Panc1 (cell line): ENCODE data around the gene CCL22. TPM values are rescaled to one million over a fixed set of nuclear protein-coding genes. Genes with fewer than 3 reads are reported as not detected.

ENCODE experiments used
- ATAC-seq: fragments of 200-7000 bp; cut with Tn5 transposase; 2 replicates; pipeline ENCODE4 v1.9.1; 2020; ENCODE audit warnings: mild to moderate bottlenecking, moderate library complexity
- BruUV-seq: library from RNA; stranded (reverse); fragments of 400-500 nt; replicated peaks from 2 replicates; lab custom pipeline; 2021; lab: Mats Ljungman, UMichigan
- CTCF ChIA-PET: fragments of 300-600 bp; sonication (Branson Sonifier 250); formaldehyde crosslinking; loops from one replicate; lab custom pipeline; 2022; ENCODE audit warnings: antibody characterized with exemption; lab: Charles Lee
- POLR2A ChIA-PET: fragments of 300-600 bp; sonication (Branson Sonifier 250); formaldehyde crosslinking; loops from one replicate; lab custom pipeline; 2022; ENCODE audit warnings: antibody characterized with exemption; lab: Charles Lee
- DNase-seq: peaks from one replicate; pipeline ENCODE4 v3.0.0-alpha.2; 2010; ENCODE audit warnings: low read depth, low spot score
- H3K27ac ChIP-seq: 2 replicates; pipeline ENCODE4 v1.5.1; 2011; ENCODE audit warnings: mild to moderate bottlenecking, low read length, inconsistent platforms
- H3K27me3 ChIP-seq: fragments of 200-500 bp; sonication (Bioruptor generic); 2 replicates; pipeline ENCODE4 v1.6.0; 2014; ENCODE audit warnings: low read length, inconsistent platforms; ENCODE audit not compliant: control insufficient read depth, insufficient read depth
- H3K36me3 ChIP-seq: fragments of 200-500 bp; sonication (Bioruptor generic); 2 replicates; pipeline ENCODE4 v1.5.1; 2014; ENCODE audit warnings: inconsistent platforms, mild to moderate bottlenecking, low read length, moderate library complexity; ENCODE audit not compliant: control insufficient read depth, insufficient read depth
- H3K4me1 ChIP-seq: 2 replicates; pipeline ENCODE4 v1.5.1; 2011; ENCODE audit warnings: inconsistent platforms, mild to moderate bottlenecking, low read length, moderate library complexity; ENCODE audit not compliant: control insufficient read depth, insufficient read depth
- H3K4me3 ChIP-seq, 2 experiments: 2 replicates each; pipeline ENCODE4 v1.5.1; 2011 to 2012; ENCODE audit warnings: low read depth in 2 of 2, low read length in 2 of 2, mild to moderate bottlenecking in 2 of 2, inconsistent platforms in 1 of 2, moderate library complexity in 1 of 2
- H3K9me3 ChIP-seq: fragments of 200-500 bp; sonication (Bioruptor generic); 2 replicates; pipeline ENCODE4 v1.5.1; 2014; ENCODE audit warnings: low read depth, mild to moderate bottlenecking, inconsistent platforms, low read length, moderate library complexity; ENCODE audit not compliant: control insufficient read depth, insufficient read depth
- CTCF ChIP-seq: fragments of 450-650 bp; IDR thresholded peaks from 2 replicates; pipeline ENCODE4 v1.5.1; 2017; ENCODE audit warnings: mild to moderate bottlenecking
- POLR2AphosphoS5 ChIP-seq: IDR thresholded peaks from 2 replicates; pipeline ENCODE4 v1.6.1; 2012; ENCODE audit warnings: mild to moderate bottlenecking, low read depth, low read length, moderate library complexity
- REST ChIP-seq, 2 experiments: IDR thresholded peaks; 2 replicates each; pipeline ENCODE4 v1.6.1; 2011 to 2012; ENCODE audit warnings: low read depth in 2 of 2, control low read depth in 1 of 2, low read length in 1 of 2, mild to moderate bottlenecking in 1 of 2, moderate library complexity in 1 of 2; ENCODE audit not compliant: insufficient read depth in 1 of 2
- SIN3A ChIP-seq: IDR thresholded peaks from 2 replicates; pipeline ENCODE4 v1.6.1; 2012; ENCODE audit warnings: low read depth, mild to moderate bottlenecking, low read length, moderate library complexity, borderline replicate concordance; ENCODE audit not compliant: insufficient read depth
- TCF7L2 ChIP-seq: IDR thresholded peaks from 2 replicates; pipeline ENCODE4 v1.6.1; 2011; ENCODE audit warnings: mild to moderate bottlenecking, low read depth, low read length, inconsistent platforms
- in situ Hi-C: cut with HindIII; loops from 2 replicates; pipeline ENCODE4 v1.10.0; 2016; ENCODE audit warnings: low sequenced_read_pairs, low pct_unique_long_range_greater_than_20kb
- intact Hi-C: fragments of 100-400 bp; cut with micrococcal nuclease; formaldehyde crosslinking; loops from one replicate; pipeline ENCODE4 v1.10.0; 2022; ENCODE audit not compliant: unreplicated experiment
- total RNA-seq: library from RNA; stranded (reverse); gene quantifications from one replicate; pipeline ENCODE4 v1.2.1, GENCODE V29; 2021; ENCODE audit not compliant: unreplicated experiment

CCL22 gene
- total RNA-seq, 1 experiment from 2014 or later: 0.39 TPM

DNA sequence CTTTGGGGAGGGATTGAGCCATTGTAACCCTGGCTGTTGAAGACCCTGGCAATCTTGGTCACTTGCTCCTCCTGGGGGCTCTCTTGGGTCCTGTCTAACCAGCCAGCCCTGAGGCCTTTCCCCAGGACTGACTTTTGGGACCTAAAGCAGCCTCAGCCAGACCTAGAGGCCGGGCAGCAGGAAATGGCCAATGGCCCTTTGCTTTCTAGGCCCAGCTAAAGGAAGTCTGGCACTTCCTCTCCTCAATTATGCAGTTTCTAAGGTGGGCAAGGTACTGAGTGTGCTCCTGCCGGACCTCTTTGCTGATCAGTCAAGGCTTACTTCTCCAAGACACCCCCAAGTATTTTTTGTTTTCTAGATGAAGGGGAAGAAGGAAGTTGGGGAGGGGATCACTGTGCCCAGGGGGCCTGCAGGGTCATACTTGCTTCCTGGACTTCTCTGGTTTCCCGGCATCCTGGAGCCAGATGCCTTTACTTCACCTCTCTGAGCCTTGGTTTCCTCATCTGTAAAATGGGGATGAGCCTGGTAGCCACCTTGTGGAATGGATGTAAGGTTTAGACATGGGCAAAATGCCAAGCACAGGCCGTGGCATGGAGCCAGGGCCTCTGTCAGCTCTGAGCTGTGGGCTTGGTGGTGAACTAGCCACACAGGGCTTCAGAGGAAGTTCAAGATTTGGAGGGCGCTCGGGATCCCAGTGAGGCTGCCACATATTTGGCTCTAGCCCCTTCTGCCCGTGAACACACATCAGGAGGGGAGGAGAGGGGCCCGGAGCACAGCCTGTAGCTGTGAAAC, 22.3 kb downstream of the CCL22 start:
- Histone ChIP-seq H3K36me3 (no peaks in the 10 kb centered on the region), H3K4me1 (peaks cover 25% of the 10 kb centered on the region), H3K9me3 (no peaks in the 10 kb centered on the region), H3K27me3 (no peaks in the 10 kb centered on the region), H3K4me3 (no peak overlapping the region), H3K27ac (no peak overlapping the region)
- ChIA-PET POLR2A (no interaction called here), CTCF (interaction anchor here (0.5 kb wide), 1 partner anchor 25 kb away, joined by 7 read pairs; no protein-coding TSS in a partner anchor)
- TF ChIP-seq POLR2AphosphoS5: no peak
- TF ChIP-seq REST (IDR thresholded peaks at IDR 0.05; ENCODE audit: insufficient read depth in 1 of 2, low read depth in 2 of 2, low read length in 1 of 2): no peak
- no peak for TF ChIP-seq CTCF
- no peak for TF ChIP-seq SIN3A
- no peak for TF ChIP-seq TCF7L2
- DNase-seq: no peak
- BruUV-seq: no TSS peak
- intact Hi-C loops (no loop called here), in situ Hi-C loops (no loop called here)
- ATAC-seq: no peak

DNA sequence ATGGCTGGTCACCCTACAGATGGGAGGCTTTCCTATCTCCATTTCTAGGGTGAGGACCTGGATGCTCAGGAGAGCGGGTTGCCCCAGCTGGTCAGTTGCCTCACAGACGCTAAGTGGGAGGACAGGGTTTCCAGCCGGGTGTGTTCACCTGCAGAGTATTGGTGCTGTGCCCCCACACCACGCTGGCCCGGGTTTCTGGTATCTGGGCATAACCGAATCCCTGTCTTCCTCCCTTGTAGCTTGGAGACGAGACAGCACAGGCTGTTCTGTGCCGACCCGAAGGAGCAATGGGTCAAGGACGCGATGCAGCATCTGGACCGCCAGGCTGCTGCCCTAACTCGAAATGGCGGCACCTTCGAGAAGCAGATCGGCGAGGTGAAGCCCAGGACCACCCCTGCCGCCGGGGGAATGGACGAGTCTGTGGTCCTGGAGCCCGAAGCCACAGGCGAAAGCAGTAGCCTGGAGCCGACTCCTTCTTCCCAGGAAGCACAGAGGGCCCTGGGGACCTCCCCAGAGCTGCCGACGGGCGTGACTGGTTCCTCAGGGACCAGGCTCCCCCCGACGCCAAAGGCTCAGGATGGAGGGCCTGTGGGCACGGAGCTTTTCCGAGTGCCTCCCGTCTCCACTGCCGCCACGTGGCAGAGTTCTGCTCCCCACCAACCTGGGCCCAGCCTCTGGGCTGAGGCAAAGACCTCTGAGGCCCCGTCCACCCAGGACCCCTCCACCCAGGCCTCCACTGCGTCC, 23.4 kb downstream of the CCL22 start:
- CTCF ChIA-PET: no interaction called here
- no TSS peak for BruUV-seq
- Histone ChIP-seq H3K4me1 (peaks cover 21% of the 10 kb centered on the region), H3K27ac (no peak overlapping the region), H3K36me3 (no peaks in the 10 kb centered on the region), H3K4me3 (no peak overlapping the region), H3K9me3 (no peaks in the 10 kb centered on the region), H3K27me3 (no peaks in the 10 kb centered on the region)
- TF ChIP-seq TCF7L2: no peak
- TF ChIP-seq REST (IDR thresholded peaks at IDR 0.05; ENCODE audit: insufficient read depth in 1 of 2, low read depth in 2 of 2, low read length in 1 of 2): no peak
- TF ChIP-seq CTCF: no peak
- no peak for TF ChIP-seq SIN3A
- TF ChIP-seq POLR2AphosphoS5: no peak
- in situ Hi-C loops (no loop called here), intact Hi-C loops (no loop called here)
- DNase-seq (no peak), ATAC-seq (no peak)
- POLR2A ChIA-PET: no interaction called here
